Stimulated activated CD4-positive, alpha-beta T cell treated with anti-CD3 and anti-CD28 coated beads, Interleukin-4, amount 100 ng/mL, for 24 hours (primary cell): ENCODE data around the gene ABHD5.
A peak's percentile ranks its signal among the peaks of the same experiment; 100 is the strongest.

Experiments
- DNase-seq: peaks from one replicate; pipeline ENCODE4 v3.0.0-alpha.2; 2020

ABHD5 gene

GRCh38 chr3:43686333-43686699 lies 4.4 kb upstream of the ABHD5 start:
- no peak for DNase-seq

DNA sequence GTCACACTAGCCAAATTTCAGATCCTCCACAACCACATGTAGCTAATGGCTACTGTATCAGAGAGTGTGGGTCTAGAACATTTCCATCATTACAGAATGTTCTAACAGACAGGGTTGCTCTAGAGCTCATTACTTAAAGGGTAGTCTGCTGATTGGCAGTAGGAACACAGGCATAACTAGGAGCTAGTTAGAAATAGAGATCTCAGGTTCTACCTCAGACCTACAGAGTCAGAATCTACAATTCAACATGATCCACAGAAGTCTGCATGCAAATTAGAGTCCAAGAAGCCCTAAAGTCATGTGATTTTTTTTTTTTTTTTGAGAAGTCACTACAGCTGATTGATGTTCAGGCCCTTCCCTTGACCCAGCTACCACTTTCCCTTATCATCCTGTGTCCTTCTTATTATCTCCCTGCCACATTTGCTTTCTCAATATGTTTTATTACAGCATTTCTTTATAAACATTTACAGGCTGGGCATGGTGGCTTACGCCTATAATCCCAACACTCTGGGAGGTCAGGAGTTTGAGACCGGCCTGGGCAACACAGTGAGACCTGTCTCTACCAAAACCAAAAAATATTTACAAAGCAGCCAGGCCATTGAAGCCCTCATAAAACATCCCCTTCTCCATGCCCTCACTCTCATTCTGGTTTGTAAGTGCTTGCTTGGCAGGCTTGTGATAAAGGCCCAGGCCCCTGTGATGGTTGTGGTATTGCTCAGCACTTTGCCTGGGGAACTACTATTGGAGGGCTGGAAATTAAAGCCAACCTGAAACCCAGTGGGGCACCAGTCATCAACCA lies 3.8 kb upstream of the ABHD5 start:
- no peak for DNase-seq

- DNase-seq = no peak
Measured at GRCh38 chr3:43687499-43687811, 3.3 kb upstream of the ABHD5 start.

GRCh38 chr3:43688245-43688650 lies 2.5 kb upstream of the ABHD5 start:
- DNase-seq = no peak

- DNase-seq = no peak
Measured at GRCh38 chr3:43689166-43689565, 1.6 kb upstream of the ABHD5 start.

DNA sequence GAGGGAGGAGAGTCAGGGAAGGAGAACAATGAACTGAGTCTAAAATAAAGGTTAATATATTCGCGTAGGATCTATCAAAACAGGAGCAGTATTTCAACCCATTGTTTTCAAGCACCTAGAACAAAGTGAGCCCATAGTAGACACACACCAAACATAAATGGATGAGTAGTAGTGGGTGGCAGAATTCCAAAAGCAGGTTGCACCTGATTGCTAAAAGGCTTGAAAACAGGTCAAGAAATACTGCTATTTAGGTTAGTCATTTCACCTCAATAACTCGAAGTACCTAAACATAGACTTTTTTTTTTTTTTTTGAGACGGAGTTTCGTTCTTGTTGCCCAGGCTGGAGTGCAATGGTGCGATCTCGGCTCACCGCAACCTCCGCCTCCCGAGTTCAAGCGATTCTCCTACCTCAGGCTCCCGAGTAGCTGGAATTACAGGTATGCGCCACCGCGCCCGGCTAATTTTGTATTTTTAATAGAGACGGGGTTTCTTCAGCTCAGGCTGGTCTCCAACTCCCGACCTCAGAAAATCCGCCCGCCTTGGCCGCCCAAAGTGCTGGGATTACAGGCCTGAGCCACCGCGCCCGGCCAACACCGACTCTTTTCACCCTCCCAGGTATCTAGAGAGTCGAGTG lies 855 bp upstream of the ABHD5 start:
- no peak for DNase-seq

- peak; percentile 37 for DNase-seq
Measured at GRCh38 chr3:43691120-43691995, 620 bp downstream of the ABHD5 start.

DNA sequence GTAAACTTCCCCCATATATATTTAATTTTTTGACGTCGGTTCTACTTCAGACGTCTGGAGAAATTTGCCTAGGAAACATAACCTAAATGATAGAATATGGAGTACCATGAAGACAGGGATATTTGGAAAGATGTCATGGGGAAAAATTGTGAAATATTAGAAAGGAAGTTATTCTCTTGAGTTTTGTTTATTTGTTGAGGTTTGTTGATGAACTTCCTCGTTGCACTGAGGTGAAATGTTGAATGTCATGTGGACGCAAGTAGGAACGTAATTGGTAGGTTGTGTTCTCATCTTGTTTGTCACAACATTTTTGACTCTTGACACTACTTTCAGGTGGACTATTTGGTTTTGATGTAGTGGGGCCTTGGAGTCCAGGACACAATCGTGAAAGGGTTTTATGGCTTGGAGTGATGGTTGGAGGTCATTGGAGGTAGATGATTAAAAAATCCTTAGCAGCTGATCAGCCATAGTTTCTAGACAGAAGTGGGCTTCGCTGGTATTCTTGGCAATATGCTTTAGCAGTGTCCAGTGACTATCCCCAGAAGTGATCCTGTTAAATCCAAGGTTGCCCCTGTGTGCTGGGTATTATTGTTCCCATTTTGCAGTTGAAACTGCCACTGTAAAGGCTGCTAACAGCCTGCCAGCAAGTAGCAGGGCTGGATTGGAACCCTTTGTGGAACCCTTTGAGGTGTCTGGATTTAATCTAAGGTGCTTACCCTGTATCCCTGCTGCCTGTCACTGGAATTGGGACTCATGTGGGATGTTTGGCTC lies 1.5 kb downstream of the ABHD5 start:
- no peak for DNase-seq

GRCh38 chr3:43692971-43693370 lies 2.2 kb downstream of the ABHD5 start:
- DNase-seq = no peak

DNA sequence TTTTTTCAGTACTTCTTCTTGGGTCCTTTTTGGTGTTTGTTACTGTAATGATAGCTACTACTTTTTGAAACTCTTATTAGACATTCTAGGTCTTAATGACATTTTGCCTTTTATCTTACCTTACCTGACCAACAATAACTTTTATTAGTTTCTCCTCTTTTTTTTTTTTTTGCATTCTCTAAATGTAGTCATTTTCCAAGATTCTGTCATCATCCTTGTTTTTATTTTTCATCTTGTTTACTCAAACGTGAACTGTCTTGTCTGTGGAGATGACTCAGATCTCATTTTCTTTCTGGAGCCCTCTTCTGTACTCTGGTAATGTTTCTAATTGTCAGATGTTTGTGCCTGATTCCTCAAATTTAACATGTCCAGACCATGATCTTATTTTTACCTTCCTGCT lies 2.9 kb downstream of the ABHD5 start:
- no peak for DNase-seq

DNA sequence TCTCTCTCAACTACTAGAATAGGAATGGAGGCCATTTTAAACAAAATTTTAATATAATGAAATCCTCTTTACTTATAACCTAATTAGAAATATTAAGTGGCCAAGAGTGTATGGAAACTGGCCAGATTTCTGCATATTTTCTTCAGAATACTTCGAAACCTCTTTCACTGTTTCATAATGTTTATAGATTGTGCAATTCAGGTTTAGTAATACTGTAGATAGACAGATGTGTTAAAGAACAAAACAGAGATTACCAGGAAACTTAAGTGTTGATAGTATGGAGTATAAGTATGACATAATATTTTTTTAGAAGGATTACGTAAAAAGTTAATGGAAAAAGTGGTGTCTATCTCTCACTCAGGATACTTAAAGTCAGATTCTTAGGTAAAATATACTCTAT lies 4.7 kb downstream of the ABHD5 start:
- no peak for DNase-seq

DNA sequence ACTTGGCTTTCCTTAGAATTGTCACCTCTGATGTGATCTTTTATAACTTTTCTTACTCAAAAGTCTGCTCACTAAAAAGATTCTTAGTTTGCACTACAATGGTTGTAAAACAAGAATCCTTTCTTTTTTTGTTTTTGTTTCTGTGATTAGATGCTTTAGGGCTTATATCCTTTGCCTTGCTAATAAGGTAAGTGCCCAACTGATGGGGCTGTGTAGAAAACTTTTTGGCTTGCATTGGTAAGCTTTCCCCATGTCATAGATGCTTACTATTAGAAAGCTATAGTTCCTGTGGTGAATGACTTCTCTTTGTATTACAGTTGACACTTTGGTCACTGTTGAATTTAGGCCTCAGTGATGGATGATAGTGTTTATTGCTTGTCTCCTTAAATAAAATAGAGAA lies 5.1 kb downstream of the ABHD5 start:
- DNase-seq = no peak

GRCh38 chr3:43696441-43696840 lies 5.7 kb downstream of the ABHD5 start:
- no peak for DNase-seq

GRCh38 chr3:43696881-43697280 lies 6.1 kb downstream of the ABHD5 start:
- no peak for DNase-seq

- DNase-seq = no peak
Measured at GRCh38 chr3:43699864-43700263, 9.1 kb downstream of the ABHD5 start.

DNA sequence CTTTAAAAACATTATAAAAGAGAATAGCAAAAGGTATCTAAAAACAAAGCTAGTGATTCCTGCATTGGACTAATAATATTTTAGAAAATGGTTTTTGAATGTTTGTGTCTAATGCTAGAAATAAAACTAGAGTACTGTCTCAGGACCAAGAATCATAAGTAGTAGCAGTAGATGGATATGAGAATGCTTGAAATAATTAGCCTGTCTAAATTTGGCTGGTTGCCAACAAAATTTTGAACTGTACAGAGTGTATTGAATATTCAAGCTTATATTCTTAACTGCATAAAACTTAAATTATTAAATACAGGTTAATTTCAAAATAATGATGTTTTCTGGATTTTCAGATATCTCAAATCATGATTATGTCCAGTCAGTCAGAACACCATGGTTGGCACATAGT lies 14.0 kb downstream of the ABHD5 start:
- no peak for DNase-seq

GRCh38 chr3:43706342-43706741 lies 15.6 kb downstream of the ABHD5 start:
- DNase-seq = no peak

DNA sequence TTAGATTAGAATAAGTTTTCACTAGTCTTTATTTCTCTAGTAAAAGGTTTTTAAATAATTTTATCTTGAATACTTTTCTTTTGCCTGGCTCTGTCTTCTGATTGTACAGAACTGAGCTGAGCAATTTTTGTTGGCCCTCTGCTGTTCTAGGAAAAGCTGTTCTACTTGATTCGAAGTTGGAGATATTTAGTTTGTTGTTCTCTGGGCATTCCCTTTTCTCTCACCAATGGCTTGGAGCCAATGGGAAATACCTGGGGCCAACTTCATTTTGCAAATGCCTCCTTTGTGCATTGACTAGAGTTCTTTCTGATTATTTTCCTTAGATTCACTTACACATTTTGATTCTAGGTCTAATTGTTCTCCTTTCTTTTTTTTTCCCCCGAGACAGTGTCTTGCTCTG lies 16.5 kb downstream of the ABHD5 start:
- DNase-seq = no peak

DNA sequence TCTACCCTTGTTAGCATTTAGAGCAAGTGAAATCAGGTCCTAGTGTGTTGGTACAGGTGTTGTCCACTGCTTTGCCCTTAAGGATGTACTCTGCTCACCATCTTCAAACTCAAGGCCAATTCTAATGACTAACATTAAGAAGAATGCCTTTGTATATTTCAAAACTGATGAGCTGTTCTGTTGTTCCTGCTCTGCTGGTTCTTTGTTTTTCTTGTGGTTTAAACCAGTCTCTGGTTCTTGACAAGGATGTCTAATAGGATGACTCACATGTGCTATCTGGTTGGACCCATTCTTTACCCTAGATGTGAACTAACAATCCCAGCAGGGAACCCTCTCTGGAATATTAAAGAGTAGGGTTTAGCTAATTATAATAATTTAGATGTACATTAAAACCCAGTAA lies 17.3 kb downstream of the ABHD5 start:
- DNase-seq = no peak

GRCh38 chr3:43709022-43709421 lies 18.3 kb downstream of the ABHD5 start:
- DNase-seq = no peak

- no peak for DNase-seq
Measured at GRCh38 chr3:43710607-43711006, 19.9 kb downstream of the ABHD5 start.

DNA sequence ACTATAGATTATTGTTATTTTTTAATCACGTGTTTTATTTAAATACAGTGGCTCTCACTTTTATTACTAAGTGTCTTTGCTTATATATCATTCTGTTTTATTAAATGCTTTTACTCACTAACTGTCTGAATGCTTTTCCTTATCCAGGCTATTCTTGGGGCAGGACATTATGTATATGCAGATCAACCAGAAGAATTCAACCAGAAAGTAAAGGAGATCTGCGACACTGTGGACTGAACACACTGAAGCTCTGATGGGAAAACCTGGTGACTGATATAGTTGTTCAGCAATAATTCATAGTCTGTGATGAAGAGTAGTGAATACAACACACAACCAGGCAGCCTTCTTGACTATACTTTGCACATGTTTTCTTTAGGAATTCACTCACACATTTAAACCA lies 27.6 kb downstream of the ABHD5 start:
- DNase-seq = no peak

GRCh38 chr3:43723121-43723734 lies 32.5 kb downstream of the ABHD5 start:
- DNase-seq = no peak
